GM12878 (cell line): ENCODE measurements around the gene NDOR1. TPM values are rescaled to one million over a fixed set of nuclear protein-coding genes. Genes with fewer than 3 reads are reported as not detected.

Source experiments
- ATAC-seq: fragments of 200-7000 bp; cut with Tn5 transposase; 3 replicates; pipeline ENCODE4 v1.9.1; 2020; ENCODE audit warnings: mild to moderate bottlenecking, moderate library complexity
- BruUV-seq: library from RNA; stranded (reverse); fragments of 400-500 nt; replicated peaks from 2 replicates; lab custom pipeline; 2021; lab: Mats Ljungman, UMichigan
- CTCF ChIA-PET: fragments of 300-600 bp; sonication (Branson Sonifier 250); formaldehyde crosslinking; extraction: SDS; loops from one replicate; lab custom pipeline; 2021; ENCODE audit warnings: inconsistent platforms; lab: Yijun Ruan, JAX
- POLR2A ChIA-PET: fragments of 350-600 bp; formaldehyde crosslinking; extraction: SDS; loops from one replicate; lab custom pipeline; 2021; ENCODE audit warnings: inconsistent platforms; lab: Charles Lee
- RAD21 ChIA-PET: fragments of 300-600 bp; sonication (Branson Sonifier 250); formaldehyde crosslinking; loops from one replicate; lab custom pipeline; 2023; ENCODE audit warnings: antibody characterized with exemption; ENCODE audit not compliant: unreplicated experiment; lab: Charles Lee
- SMC1A ChIA-PET: fragments of 300-600 bp; sonication (Branson Sonifier 250); formaldehyde crosslinking; loops from one replicate; lab custom pipeline; 2023; ENCODE audit not compliant: unreplicated experiment, uncharacterized antibody; lab: Charles Lee
- DNase-seq: peaks from one replicate; pipeline ENCODE4 v3.0.0-alpha.2; 2011; ENCODE audit warnings: low read depth, low spot score
- FAIRE-seq: peaks from 3 replicates; lab custom pipeline; 2011; peaks lifted over from hg19 to GRCh38; lab: Jason Lieb, UNC
- H2AFZ ChIP-seq: 2 replicates; pipeline ENCODE4 v1.6.0; 2011; ENCODE audit warnings: low read depth, low read length, control low read depth; ENCODE audit not compliant: control insufficient read depth
- H3K27ac ChIP-seq: 2 replicates; pipeline ENCODE4 v1.5.1; 2011; ENCODE audit warnings: control low read depth; ENCODE audit not compliant: control insufficient read depth, insufficient read depth
- H3K27me3 ChIP-seq, 2 experiments: replicated peaks in 1 of 2; 2 replicates each; pipeline versions ENCODE4 v1.6.0 to v1.6.1; 2011; ENCODE audit warnings: low read length in 1 of 2; ENCODE audit not compliant: control insufficient read depth in 2 of 2, insufficient read depth in 2 of 2
- H3K36me3 ChIP-seq, 2 experiments: 2 replicates each; pipeline ENCODE4 v1.5.1; 2011; ENCODE audit warnings: low read length in 1 of 2; ENCODE audit not compliant: control insufficient read depth in 2 of 2, insufficient read depth in 2 of 2
- H3K4me1 ChIP-seq: 2 replicates; pipeline ENCODE4 v1.6.1; 2011; ENCODE audit warnings: mild to moderate bottlenecking, low read length, moderate library complexity, mixed read lengths; ENCODE audit not compliant: control insufficient read depth, insufficient read depth
- H3K4me2 ChIP-seq: 2 replicates; pipeline ENCODE4 v1.6.0; 2011; ENCODE audit warnings: control low read depth; ENCODE audit not compliant: control insufficient read depth, insufficient read depth
- H3K4me3 ChIP-seq: fragments of 200-600 bp; sonication (generic); 2 replicates; pipeline ENCODE4 v1.5.1; 2016
- H3K79me2 ChIP-seq: 2 replicates; pipeline ENCODE4 v1.6.0; 2011; ENCODE audit warnings: low read length; ENCODE audit not compliant: control insufficient read depth, insufficient read depth
- H3K9ac ChIP-seq: 2 replicates; pipeline ENCODE4 v1.8.0; 2011; ENCODE audit warnings: low read length, control low read depth, mixed read lengths; ENCODE audit not compliant: control insufficient read depth, insufficient read depth
- H3K9me3 ChIP-seq: replicated peaks from 3 replicates; pipeline ENCODE4 v1.5.1; 2011; ENCODE audit warnings: mild to moderate bottlenecking, low read length; ENCODE audit not compliant: control insufficient read depth, insufficient read depth
- H4K20me1 ChIP-seq: 2 replicates; pipeline ENCODE4 v1.6.0; 2011; ENCODE audit not compliant: control insufficient read depth, insufficient read depth
- BCLAF1 ChIP-seq: fragments of 450-650 bp; IDR thresholded peaks from 2 replicates; pipeline ENCODE4 v1.6.1; 2017; ENCODE audit warnings: antibody characterized with exemption, mild to moderate bottlenecking, moderate library complexity
- CHD4 ChIP-seq: fragments of 200-600 bp; sonication (generic); IDR thresholded peaks from 2 replicates; pipeline ENCODE4 v1.6.1; 2016; ENCODE audit warnings: mild to moderate bottlenecking
- EED ChIP-seq: sonication (generic); IDR thresholded peaks from 2 replicates; pipeline ENCODE4 v1.6.1; 2016; ENCODE audit warnings: antibody characterized with exemption, low read depth
- ELK1 ChIP-seq: IDR thresholded peaks from 2 replicates; pipeline ENCODE4 v1.6.1; 2012; ENCODE audit warnings: low read depth, low read length, improper control_type of control experiment
- ESRRA ChIP-seq: IDR thresholded peaks from 2 replicates; pipeline ENCODE4 v1.6.1; 2012; ENCODE audit warnings: mild to moderate bottlenecking, low read length, improper control_type of control experiment
- EZH2 ChIP-seq: IDR thresholded peaks from 2 replicates; pipeline ENCODE4 v1.6.1; 2012; ENCODE audit warnings: low read depth, mild to moderate bottlenecking, control low read depth, inconsistent platforms, low read length, borderline replicate concordance; ENCODE audit not compliant: control insufficient read depth
- FOXM1 ChIP-seq: IDR thresholded peaks from 2 replicates; pipeline ENCODE4 v1.6.1; 2012; ENCODE audit warnings: low read depth, mild to moderate bottlenecking, inconsistent platforms, low read length, moderate library complexity
- HDGF ChIP-seq: fragments of 450-650 bp; IDR thresholded peaks from 2 replicates; pipeline ENCODE4 v1.6.1; 2016; ENCODE audit warnings: antibody characterized with exemption
- IKZF2 ChIP-seq, 2 experiments: fragments of 450-650 bp; IDR thresholded peaks; 2 replicates each; pipeline ENCODE4 v1.6.1; 2017; ENCODE audit warnings: mild to moderate bottlenecking in 2 of 2, moderate library complexity in 2 of 2
- LARP7 ChIP-seq: fragments of 450-650 bp; IDR thresholded peaks from 2 replicates; pipeline ENCODE4 v1.6.1; 2017; ENCODE audit warnings: mild to moderate bottlenecking
- MYC ChIP-seq: IDR thresholded peaks from 2 replicates; pipeline ENCODE4 v1.6.1; 2011; ENCODE audit warnings: mild to moderate bottlenecking, low read length, moderate library complexity, inconsistent platforms; ENCODE audit not compliant: insufficient read depth, insufficient replicate concordance, insufficient read length, severe bottlenecking
- RAD21 ChIP-seq: IDR thresholded peaks from 2 replicates; pipeline ENCODE4 v1.6.1; 2011; ENCODE audit warnings: mild to moderate bottlenecking, low read depth, low read length, moderate library complexity; ENCODE audit not compliant: insufficient read depth
- RFX5 ChIP-seq: IDR thresholded peaks from 2 replicates; pipeline ENCODE4 v1.6.1; 2011; ENCODE audit warnings: low read depth, low read length, improper control_type of control experiment
- SP1 ChIP-seq: IDR thresholded peaks from one replicate; pipeline ENCODE4 v1.6.1; 2011; ENCODE audit warnings: low read depth, low read length
- TAF1 ChIP-seq: IDR thresholded peaks from 2 replicates; pipeline ENCODE4 v1.6.1; 2011; ENCODE audit warnings: mild to moderate bottlenecking, low read depth, low read length, borderline replicate concordance
- ZNF207 ChIP-seq: fragments of 450-650 bp; IDR thresholded peaks from 2 replicates; pipeline ENCODE4 v1.6.1; 2014; ENCODE audit warnings: antibody characterized with exemption, mild to moderate bottlenecking, borderline replicate concordance
- WGBS: methylation state at CpG from one replicate; pipeline ENCODE4 v1.1.6; 2016; ENCODE audit warnings: low lambda C conversion rate; ENCODE audit not compliant: insufficient replicate concordance, insufficient coverage; ENCODE audit errors: missing lambda C conversion rate; 5-methylcytosine and 5-hydroxymethylcytosine counted together
- in situ Hi-C: fragments of 300-500 bp; cut with MboI; formaldehyde crosslinking; loops from 9 replicates; pipeline ENCODE4 v1.14.3; 2018; ENCODE audit warnings: mixed read lengths
- intact Hi-C: fragments of 100-400 bp; cut with micrococcal nuclease; formaldehyde crosslinking; loops from one replicate; pipeline ENCODE4 v1.14.2; 2022; ENCODE audit not compliant: unreplicated experiment
- polyA plus RNA-seq, 11 experiments: library from polyadenylated mRNA; depleted of rRNA in 4 of 11; unstranded in 6 of 11; stranded (reverse) in 5 of 11; fragments of >200 nt; fragmentation: Nextera tagmentation in 4 of 11; fragmentation: Illumina TruSeq in 1 of 11; extraction: Ambion mirVana in 4 of 11; extraction: Trizol in 1 of 11; gene quantifications; 1 replicate in 1 of 11; 2 replicates in 10 of 11; pipeline versions ENCODE4 v1.2.1 to v1.2.3, GENCODE V29; 2011 to 2016; ENCODE audit warnings: inconsistent platforms in 2 of 11, missing spikeins in 2 of 11, low read depth in 1 of 11
- total RNA-seq, 4 experiments: library from RNA; depleted of rRNA in 3 of 4; stranded (reverse); fragments of >200 nt in 3 of 4; fragmentation: Illumina TruSeq in 1 of 4; extraction: Trizol in 1 of 4; gene quantifications; 2 replicates each; pipeline versions ENCODE4 v1.2.1 to v1.2.3, GENCODE V29; 2013 to 2021

NDOR1 gene
- total and polyA plus RNA-seq, 10 of the 15 experiments (the other 5 are each of a cell fraction or from before 2014, with no cell fraction given): 0.04 to 32.9 (median 11.1) TPM

GRCh38 chr9:137161558-137162486, 43.7 kb upstream of the NDOR1 start:
- SMC1A ChIA-PET: no interaction called here
- no peak for FAIRE-seq

More at GRCh38 chr9:137161558-137162486, 43.7 kb upstream of the NDOR1 start:
- ChIA-PET CTCF (no interaction called here), RAD21 (no interaction called here), POLR2A (interaction anchor here (1.8 kb wide), 1 partner anchor 11 kb away, joined by 5 read pairs; no protein-coding TSS in a partner anchor)
- in situ Hi-C loops (no loop called here), intact Hi-C loops (no loop called here)
- H3K4me2 ChIP-seq: no peak overlapping the region
- BruUV-seq: no TSS peak
- H3K9me3 ChIP-seq: no peaks in the 10 kb centered on the region; the same call in 2 of the 3 replicates
- no peaks in the 10 kb centered on the region for H3K79me2 ChIP-seq
- no peaks in the 10 kb centered on the region; a peak in 1 of 4 replicates for H3K27me3 ChIP-seq
- no peak overlapping the region for H3K9ac ChIP-seq
- DNase-seq: no peak
- no peak overlapping the region for H2AFZ ChIP-seq
- TF ChIP-seq ELK1: no peak
- TF ChIP-seq EZH2: no peak
- TF ChIP-seq ZNF207: no peak
- no peak for TF ChIP-seq EED
- TF ChIP-seq MYC: no peak
- TF ChIP-seq RFX5: no peak
- TF ChIP-seq ESRRA: no peak
- TF ChIP-seq TAF1: no peak
- TF ChIP-seq BCLAF1: no peak
- no peak for TF ChIP-seq IKZF2 (IDR thresholded peaks at IDR 0.05)
- TF ChIP-seq HDGF: no peak
- TF ChIP-seq CHD4: no peak
- no peak for TF ChIP-seq FOXM1
- TF ChIP-seq LARP7: no peak
- no peak for TF ChIP-seq RAD21
- no peak for TF ChIP-seq SP1
- no peak for ATAC-seq
- H4K20me1 ChIP-seq: no peaks in the 10 kb centered on the region
- H3K4me3 ChIP-seq: no peak overlapping the region
- H3K27ac ChIP-seq: no peak overlapping the region
- H3K36me3 ChIP-seq: no peaks in the 10 kb centered on the region
- WGBS: 73% methylated on average over 19 of the region's 71 CpGs
- peaks cover 28% of the 10 kb centered on the region for H3K4me1 ChIP-seq
